HG02623 (cell line): ENCODE data around the gene ETV6.

Source experiments
- ATAC-seq: cut with Tn5 transposase; IDR thresholded peaks from one replicate; pipeline ENCODE4 v1.9.1; 2021; ENCODE audit warnings: moderate library complexity; ENCODE audit not compliant: unreplicated experiment

ETV6 gene

DNA sequence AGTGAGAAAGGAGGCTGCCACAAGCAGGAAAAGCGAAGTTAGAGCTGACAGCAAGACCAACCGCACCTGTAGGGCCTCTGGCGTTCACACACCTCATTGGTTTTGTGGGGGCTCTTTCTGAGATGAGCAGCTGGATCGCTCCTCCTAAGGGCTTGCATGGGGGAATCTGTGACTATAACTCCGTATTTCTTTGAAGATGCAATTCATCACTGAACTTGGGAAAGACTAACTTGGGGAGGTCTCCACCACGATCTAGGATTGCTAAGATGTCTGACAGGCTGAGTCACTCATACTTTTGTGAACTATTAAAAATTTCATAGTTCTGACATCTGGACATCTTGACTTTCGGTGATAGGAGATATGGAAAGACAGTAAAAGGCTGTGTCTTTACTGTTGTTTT lies 173.6 kb downstream of the ETV6 start:
- no peak for ATAC-seq

DNA sequence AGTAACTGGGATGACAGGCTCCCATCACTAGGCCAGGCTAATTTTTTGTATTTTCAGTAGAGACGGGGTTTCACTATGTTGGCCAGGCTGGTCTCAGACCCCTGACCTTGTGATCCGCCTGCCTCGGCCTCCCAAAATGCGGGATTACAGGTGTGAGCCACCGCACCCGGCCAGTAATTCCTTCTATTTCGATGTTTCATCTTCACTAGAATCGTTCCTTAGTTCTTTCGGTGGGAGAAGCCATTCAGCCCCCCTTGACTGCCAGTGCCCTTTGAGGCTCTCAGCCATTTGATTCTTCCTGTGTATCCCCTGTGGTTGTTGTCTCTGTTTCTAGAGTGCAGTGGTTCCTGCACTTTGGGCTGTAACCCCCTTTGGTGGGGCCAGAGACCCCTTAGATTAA lies 174.1 kb downstream of the ETV6 start:
- no peak for ATAC-seq

DNA sequence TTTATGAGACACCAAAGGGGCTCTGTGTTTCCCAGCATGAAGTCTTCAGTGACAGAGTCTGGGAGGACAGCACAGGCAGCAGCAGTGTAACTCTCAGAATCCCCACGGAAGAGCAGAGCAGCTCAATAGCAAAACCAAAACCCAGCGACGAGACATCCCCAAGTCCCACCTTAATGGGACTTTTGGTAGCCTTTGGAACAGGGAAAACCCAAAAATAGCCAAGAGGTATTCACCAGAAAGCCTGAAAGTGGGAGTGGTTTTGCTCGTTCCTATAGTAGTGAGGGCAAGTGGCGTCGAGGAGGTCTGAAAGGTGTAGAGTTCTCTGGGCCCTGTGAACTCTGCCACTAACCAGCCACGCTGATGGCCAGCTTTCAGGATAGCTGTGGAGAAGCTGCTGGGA lies 174.6 kb downstream of the ETV6 start:
- no peak for ATAC-seq

DNA sequence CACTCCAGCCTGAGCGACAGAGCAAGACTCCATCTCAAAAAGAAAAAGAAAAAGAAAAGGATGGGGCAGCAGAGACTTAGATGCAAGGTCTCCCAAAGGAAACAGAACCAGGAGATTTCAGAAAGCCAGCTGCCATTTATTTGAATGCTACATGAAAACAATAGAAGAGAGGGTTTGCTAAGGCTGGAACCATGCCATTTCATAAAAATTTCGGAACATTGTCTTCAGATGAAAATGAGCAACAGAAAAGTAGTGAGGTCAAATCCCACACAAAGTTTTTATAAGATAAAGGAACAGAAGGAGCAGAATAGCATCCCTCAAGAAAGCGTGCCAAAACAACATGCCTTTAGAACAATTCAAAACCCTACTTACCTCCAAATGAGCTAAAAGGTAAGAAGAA lies 175.3 kb downstream of the ETV6 start:
- no peak for ATAC-seq

DNA sequence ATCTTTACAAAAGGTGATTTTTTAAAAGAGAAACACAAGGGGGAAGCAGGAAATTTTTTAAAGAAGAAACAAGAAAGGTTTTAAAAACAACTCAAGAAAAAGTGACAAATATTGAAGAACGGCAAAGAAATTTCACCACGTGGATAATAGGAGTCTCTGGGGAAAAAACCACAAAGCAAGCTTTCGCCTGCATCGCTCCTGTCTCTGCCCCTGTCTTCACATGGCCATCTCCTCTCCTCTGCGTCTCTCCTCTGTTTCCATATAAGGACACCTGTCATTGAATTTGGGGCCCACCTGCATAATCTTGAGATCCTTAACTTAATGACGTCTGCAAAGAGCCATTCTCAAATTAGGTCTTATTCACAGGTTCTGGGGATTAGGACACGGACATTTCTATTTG lies 175.8 kb downstream of the ETV6 start:
- ATAC-seq: no peak

DNA sequence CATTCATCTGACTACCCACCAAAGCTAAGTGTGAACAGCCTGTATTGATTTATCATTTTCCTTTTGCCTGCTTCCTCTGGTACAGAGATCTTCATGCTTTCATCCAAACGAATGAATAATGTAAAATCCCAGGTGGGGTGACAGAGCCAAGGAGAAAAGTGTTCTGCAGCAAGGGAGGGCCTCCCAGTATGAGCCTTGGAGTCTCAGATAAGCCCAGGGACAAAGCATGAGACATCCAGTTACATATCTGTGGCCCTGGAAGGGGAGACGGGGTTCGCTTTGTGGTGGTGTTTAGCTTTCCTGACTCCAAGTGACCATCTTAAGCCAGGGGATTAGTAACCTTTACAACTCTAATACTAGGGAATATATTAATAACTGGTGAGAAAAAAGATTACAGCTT lies 177.1 kb downstream of the ETV6 start:
- ATAC-seq: no peak

DNA sequence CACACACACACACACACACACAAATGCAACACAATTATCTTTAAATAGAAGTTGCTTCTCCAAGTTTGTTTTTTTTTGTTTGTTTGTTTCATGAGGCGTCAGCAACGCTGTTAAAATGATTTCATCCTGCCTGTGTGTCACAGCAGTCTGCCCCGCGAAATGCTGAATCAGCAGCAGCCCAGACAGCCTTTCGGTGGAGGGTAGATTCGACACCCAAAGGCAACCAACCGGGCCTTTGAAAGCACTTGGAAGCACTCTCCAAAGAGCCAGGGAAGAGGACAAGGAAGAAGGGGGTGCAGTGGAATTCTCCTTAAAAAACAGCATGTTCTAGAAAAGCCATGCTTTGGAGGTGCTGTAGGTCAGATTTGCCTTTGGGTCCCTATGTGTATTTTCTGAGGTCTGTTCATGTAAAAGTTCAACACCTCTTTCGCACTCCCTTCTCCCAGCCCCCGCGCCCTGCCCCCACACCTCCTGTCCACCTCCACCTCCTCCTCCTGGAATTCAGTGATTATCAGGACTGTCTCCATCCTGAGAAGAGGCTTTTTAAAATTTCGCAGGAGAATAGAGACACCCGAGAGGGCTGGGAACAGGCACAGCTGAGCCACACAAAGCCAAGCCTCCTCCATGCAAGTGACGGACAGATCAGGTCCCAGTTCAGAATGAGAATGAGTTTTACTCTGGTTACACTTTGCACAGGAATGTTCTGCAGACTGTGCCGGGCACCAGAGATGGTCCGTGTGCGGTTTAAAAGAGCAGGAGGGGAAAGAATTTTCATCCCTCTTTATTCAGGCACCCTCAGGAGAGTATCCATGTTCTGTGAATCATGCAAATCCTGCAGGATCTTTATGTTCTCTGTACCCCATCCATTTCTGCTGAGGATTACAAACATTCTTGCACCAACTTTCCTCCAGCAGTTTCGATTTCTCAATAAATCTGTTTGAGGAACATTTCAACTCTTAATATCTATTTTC lies 177.9 kb downstream of the ETV6 start:
- ATAC-seq: no peak

DNA sequence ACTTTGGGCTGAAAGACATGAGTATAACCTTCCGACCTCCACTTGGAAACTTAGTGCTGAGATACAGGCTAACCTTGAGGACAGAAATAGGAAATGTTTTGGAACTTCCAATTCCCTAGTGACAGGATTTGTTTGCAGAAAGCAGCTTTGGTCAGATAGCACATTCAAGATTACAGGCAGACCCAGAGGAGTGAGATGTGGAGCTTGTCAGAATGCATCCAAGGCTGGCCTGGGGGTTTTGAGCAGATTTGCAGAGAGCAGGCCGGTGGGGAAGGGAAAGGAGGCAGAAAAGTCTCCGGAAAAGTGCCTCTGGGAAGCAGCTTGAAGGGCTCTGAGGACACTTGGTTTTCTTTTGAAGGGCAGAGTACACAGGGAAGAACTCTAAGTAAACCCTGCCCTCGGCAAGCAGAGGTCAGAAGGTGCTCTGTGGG lies 180.3 kb downstream of the ETV6 start:
- no peak for ATAC-seq

DNA sequence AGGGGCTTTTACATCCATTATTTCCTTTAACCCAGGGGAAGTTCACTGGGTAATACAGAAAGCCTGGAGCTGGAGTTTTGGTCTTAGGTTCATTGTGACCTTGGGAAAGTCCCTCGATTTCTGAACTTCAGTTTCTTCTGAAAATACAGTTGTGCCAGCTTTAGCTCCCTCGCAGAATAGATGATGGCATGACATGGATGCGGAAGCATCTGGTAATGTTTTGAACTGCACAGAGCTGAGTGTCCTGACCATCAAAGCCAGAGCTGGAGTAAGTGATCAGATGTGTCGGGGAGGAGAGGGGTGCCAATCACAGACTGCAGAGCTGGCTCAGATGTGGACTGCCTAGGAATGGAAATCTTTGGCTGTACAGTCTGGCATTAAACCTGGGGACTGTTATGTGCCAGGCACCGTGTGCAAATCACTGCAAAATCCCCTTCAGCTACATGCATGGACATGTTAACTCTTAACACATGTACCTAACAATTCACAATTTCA lies 180.9 kb downstream of the ETV6 start:
- no peak for ATAC-seq

DNA sequence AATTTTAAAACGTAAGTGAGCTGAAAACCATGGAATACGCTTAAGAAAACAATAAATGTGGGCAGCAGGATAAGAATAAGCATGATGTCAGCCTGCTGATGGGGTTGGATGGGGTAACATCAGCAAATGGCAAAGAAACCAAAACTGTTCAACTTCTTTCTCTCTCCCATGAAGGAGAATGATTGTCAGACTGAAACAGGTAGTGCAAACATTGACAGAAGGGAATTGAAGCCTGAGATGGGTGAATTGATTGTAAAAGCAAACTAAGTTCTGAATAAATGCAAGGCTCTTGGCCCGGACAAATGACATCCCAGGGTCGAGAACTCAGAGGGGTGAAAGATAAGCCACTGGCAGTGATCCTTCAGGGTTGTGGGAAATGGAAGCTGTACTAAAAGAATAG lies 182.6 kb downstream of the ETV6 start:
- ATAC-seq: no peak

DNA sequence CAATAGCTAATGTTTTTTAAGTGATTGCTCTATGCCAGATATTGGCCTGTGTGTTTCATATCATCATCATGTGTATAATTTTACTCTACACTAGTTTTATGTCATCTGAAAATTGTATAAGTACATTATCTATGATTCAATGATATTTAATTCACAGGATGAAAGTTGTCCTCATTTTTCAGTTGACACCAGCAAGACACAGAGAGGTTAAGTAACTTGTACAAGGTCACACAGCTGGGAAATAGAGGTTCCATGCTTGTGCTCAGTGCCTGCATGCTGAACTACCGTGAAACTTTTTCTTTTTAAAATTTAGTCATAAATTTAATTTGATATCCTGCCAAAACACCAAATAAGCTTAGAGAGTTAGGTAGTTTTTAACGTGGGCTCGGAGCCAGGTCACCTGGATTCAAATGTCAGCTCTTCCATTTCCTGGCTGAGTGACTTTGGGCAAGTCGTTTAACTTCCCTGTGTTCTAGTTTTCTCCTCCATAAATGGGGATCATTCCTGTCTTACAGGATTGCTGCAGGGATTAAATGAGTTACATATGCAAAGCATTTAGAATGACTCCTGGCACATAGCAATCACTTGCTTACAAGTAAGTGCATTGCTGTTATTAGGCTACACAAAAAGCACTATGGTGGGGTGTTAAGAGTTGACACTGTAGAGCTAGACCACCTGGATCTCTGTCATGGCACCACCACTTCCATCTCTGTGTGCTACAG lies 183.9 kb downstream of the ETV6 start:
- ATAC-seq: no peak

DNA sequence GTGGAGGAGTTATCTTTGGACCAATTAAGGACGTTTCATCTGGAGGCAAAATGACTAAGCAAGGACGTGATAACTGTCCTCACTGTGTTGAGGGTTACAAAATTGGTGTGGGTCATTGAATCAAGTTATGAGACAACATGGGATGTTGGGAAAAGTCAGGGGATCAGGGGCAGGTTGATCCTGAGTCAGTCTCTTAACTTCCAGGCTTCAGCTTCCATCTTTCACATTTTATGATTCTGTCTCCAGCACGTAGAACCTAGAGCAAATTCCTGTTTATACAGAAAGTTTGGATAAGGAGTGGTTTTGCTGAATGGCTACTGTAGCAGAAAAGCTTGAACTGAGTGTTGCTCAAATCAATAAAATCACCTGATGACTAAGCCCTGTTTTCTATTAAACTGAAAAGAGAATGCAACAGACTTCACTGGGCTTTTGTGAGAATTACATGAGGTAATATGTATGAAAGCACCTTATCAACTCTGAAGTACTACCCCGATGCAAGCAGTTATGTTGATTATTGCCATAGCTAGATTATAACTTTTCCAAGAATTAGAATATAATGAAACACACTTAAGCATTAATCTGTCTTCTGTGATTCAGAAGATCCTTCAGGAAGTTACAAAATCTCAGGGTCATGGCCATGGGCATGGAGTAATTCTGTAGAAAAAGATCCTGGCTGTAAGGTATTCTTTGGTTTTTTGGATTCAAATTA lies 184.8 kb downstream of the ETV6 start:
- no peak for ATAC-seq

DNA sequence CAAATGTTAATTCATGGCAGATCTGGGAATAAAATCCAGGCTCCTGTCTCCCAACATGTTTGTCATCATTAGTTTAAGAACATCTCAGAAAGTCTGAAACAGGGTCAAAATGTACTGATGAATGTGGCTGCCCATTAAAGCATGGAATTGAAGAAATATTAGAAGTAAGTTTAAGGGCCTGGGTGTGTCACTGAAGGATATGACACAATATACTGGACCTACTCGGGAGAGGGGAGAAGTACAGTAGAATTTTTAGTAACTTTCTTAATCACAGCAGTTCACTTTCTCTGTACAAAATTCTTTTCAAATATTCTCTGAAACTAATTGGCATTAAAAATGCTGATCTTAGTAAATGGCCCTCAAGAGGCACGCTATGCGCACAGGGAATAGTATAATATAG lies 185.5 kb downstream of the ETV6 start:
- no peak for ATAC-seq

DNA sequence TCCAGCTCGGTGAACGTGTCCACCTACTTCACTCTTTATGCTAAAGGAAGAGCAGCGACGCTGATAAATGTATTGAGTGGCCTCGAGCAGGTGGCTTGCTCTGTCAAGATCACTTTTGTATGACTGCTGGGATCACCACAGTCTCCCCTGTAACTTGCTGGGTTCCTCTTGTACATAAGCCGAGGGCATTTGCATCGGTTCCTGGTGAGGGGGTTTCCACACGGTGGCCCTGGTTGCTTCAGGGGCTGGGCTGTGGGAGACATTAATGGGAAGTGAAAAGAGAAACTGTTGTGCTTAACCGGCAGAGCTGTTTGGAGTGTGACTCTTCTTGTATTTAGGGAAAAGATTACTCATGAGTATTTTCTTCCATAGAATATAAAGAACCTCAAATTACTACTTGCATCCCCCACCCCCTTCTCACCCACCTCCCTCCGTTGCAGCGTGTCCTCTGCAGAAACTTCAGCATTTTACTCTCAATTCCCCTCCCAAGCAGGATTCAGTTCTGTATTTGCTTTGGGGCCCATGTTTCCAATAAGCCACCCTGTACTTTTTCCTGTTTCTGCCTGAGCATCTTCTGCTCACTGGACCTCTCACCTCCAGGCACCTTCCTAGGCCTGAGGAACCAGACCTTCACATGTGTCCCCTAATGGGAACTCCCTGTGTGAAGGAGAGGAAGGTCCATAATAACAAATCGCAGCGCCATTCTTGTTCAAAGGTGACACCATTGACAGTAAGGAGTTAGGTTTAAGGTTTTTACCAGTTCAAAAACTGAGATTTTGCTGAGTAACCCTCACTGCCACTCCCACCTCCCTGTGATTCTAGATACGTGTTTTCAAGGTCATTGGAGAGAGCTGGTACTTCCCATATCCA lies 187.0 kb downstream of the ETV6 start:
- peak; percentile 90 for ATAC-seq

DNA sequence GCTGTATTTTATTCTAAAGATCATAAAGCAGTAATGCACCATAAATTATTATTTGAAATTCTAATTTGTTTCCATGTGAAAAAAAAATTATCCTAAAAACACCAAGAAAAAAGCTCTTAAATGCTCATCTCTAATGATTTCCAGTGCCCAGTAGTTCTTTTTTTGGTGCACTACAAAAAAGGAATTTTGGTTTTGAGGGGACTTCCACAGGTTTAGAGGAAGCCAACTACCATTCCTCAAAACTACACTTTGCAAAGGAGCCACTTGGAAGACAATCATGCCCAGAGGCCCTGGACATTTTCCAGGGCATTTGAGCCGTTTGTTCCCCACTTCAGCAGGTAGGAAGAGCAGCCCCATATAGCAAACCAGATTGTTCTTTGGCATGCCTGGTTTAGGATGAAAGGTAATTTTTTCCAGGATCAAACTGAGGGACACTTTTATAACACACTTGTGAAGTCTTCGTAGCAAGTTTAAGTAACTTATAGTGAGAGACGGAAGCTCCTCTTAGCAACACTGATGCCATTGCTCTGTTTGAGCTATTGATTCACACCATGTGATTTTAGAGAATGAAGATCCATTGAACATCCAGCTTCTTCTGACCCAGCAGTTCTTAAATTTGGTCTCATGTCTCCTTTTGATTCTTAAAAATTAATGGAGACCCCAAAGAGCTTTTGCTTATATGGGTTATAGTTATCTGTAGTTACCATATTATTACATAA lies 187.9 kb downstream of the ETV6 start:
- ATAC-seq: no peak

DNA sequence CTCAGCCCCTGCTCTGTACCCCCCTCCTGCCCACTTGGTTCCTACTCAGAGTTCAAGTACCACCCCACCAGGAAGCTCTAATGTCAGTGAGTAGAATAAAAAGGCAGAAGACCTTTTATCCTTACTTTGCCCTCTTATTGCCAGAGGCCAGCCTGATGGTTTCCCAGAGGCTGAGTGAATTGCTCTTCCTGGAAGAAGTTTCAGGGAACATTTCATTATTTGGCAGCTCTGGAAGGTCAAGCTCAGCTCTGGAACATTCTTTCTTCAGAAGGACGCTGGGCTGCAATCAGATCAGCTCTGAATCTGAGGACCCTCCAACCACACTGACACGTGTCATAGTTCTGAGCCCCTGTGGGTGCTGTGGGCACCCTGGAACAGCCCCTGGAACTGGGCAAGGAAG lies 188.9 kb downstream of the ETV6 start:
- ATAC-seq: no peak

DNA sequence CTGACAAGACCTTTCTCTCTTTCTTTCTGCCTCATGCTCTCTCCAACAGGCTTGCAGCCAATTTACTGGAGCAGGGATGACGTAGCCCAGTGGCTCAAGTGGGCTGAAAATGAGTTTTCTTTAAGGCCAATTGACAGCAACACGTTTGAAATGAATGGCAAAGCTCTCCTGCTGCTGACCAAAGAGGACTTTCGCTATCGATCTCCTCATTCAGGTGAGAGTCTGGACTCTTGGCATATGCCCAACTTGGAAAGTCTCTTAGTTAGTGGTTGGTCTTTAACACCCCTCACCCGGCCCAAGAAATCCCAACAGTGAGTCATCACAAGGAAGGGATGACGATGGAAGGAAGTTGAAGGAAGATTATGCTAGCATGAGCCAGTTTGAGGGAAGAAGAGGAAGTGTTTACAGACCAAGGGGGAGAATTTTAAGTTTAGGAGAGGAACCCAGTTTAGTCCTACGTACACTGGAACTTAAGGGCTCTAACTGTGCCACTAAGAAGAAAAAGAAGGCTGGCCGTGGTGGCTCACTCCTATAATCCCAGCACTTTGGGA lies 189.7 kb downstream of the ETV6 start:
- ATAC-seq: no peak

DNA sequence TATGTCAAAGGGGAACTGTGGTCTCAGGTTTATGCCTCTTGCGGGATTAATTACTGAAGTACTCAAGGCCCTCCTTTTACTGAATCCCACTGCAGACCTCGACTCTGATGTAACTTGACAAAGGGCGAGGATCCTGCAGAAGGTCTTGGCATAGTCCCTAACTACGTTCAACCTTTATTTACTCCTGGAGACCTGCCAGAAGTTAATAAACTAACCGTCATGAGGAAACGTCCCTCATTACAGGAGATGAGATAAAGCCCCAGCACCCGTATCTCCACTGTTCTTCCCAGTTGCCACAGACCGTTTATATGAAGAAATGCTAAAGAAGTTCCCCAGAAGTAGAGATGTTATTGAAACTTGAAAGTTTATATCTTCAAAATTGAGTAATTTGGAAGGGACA lies 190.9 kb downstream of the ETV6 start:
- ATAC-seq: no peak

DNA sequence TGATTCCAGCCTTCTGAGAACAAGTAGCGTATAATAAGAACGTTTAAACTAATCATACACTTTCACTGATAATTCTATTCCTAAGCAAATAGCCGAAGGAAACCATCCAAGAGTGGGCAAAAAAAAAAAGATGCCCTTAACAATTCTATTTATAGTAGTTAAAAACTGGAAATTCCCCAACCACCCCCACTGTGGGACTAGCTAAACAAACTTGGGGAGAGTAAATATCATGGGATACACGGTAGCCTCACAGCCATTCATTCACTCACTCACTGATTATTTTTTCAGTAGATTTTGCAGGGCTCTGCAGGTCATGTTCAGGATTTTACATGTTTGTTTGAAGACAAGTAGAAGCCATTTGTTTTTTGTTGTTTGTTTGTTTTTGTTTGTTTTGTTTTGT lies 197.0 kb downstream of the ETV6 start:
- ATAC-seq: no peak

DNA sequence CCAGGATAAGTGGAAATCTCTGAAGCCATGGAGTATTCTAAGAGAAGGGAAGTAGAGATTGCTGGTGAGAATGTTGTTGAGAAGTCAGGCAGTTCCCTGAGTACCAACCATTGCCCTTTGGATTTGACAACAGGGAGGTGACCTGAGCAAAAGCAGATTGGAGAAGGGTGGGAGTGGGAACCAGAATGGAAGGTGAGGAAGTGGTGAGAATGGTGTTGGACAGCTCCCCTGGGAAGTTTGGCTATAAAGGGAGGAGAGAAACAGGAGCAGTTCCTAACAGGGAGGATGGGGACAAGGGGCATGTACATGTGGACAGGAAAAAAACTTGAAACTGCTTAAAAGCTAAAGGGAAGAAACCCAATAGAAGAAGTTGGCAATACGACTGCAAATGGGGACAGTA lies 198.1 kb downstream of the ETV6 start:
- ATAC-seq: no peak
